PC-9 (cell line): ENCODE data around the gene GRID2.

Experiments used
- CTCF ChIP-seq: fragments of 200-600 bp; sonication (generic); conservative IDR thresholded peaks from 2 replicates; pipeline ENCODE4 v1.6.1; 2017; ENCODE audit warnings: mixed run types, antibody characterized with exemption, mild to moderate bottlenecking, moderate library complexity
- EZH2 ChIP-seq: fragments of 200-600 bp; sonication (generic); IDR thresholded peaks from 2 replicates; pipeline ENCODE4 v1.8.0; 2017; ENCODE audit warnings: antibody characterized with exemption, low read depth

GRCh38 chr4:92657695-92658094 is 353.9 kb downstream of the GRID2 start:
- TF ChIP-seq EZH2 (no peak), CTCF (no peak)
